Liver (tissue), 9 donors: ENCODE results near the gene HSPA12A. TPM values are rescaled to one million over a fixed set of nuclear protein-coding genes. Genes with fewer than 3 reads are reported as not detected.

Experiments
- DNase-seq: peaks from one replicate; pipeline ENCODE4 v3.0.0-alpha.2; 2017; ENCODE audit warnings: low spot score
- H3K27ac ChIP-seq, 2 donors: one replicate each; pipeline ENCODE4 v1.7.0; 2013; ENCODE audit warnings: inconsistent platforms in 2 of 2, low read length in 2 of 2, control low read depth in 1 of 2, low read depth in 1 of 2, mild to moderate bottlenecking in 1 of 2
- H3K27me3 ChIP-seq, 4 donors: one replicate each; pipeline versions ENCODE4 v1.6.1 to v1.7.0; 2013; ENCODE audit warnings: low read length in 3 of 4, inconsistent platforms in 1 of 4, mild to moderate bottlenecking in 1 of 4, moderate library complexity in 1 of 4; ENCODE audit not compliant: control insufficient read depth in 4 of 4, insufficient read depth in 4 of 4
- H3K36me3 ChIP-seq, 4 donors: one replicate each; pipeline versions ENCODE4 v1.6.1 to v1.7.0; 2013; ENCODE audit warnings: low read length in 3 of 4, mild to moderate bottlenecking in 3 of 4, low read depth in 1 of 4, moderate library complexity in 1 of 4; ENCODE audit not compliant: control insufficient read depth in 4 of 4, insufficient read depth in 3 of 4
- H3K4me1 ChIP-seq, 4 donors: one replicate each; pipeline versions ENCODE4 v1.6.1 to v1.7.0; 2013; ENCODE audit warnings: low read length in 3 of 4, mild to moderate bottlenecking in 3 of 4, moderate library complexity in 1 of 4; ENCODE audit not compliant: control insufficient read depth in 4 of 4, insufficient read depth in 4 of 4
- H3K4me3 ChIP-seq, 3 donors: one replicate each; pipeline versions ENCODE4 v1.6.1 to v1.7.0; 2013; ENCODE audit warnings: low read length in 3 of 3, control low read depth in 1 of 3, low read depth in 1 of 3, mild to moderate bottlenecking in 1 of 3
- H3K9ac ChIP-seq, 2 donors: one replicate each; pipeline ENCODE4 v1.7.0; 2013; ENCODE audit warnings: low read length in 2 of 2, mild to moderate bottlenecking in 2 of 2, moderate library complexity in 2 of 2, control low read depth in 1 of 2, low read depth in 1 of 2
- H3K9me3 ChIP-seq, 4 donors: one replicate each; pipeline versions ENCODE4 v1.6.1 to v1.7.0; 2013; ENCODE audit warnings: low read length in 3 of 4; ENCODE audit not compliant: control insufficient read depth in 4 of 4
- EGR1 ChIP-seq, 2 donors: IDR thresholded peaks; 2 replicates each; pipeline ENCODE4 v1.6.1; 2016 to 2018; ENCODE audit warnings: antibody characterized with exemption in 2 of 2, low read depth in 2 of 2
- FOXA2 ChIP-seq: IDR thresholded peaks from 2 replicates; pipeline ENCODE4 v1.6.1; 2016; ENCODE audit warnings: antibody characterized with exemption
- GABPA ChIP-seq, 2 donors: IDR thresholded peaks in 1 of 2; conservative IDR thresholded peaks in 1 of 2; 2 replicates each; pipeline ENCODE4 v1.6.1; 2016; ENCODE audit warnings: antibody characterized with exemption in 2 of 2, mild to moderate bottlenecking in 1 of 2, moderate library complexity in 1 of 2
- HNF4A ChIP-seq, 2 donors: conservative IDR thresholded peaks; 2 replicates each; pipeline ENCODE4 v1.6.1; 2016; ENCODE audit warnings: antibody characterized with exemption in 2 of 2, mild to moderate bottlenecking in 2 of 2
- HNF4G ChIP-seq: IDR thresholded peaks from 2 replicates; pipeline ENCODE4 v1.6.1; 2016; ENCODE audit warnings: antibody characterized with exemption
- JUND ChIP-seq, 2 donors: IDR thresholded peaks; 2 replicates each; pipeline ENCODE4 v1.6.1; 2016; ENCODE audit warnings: antibody characterized with exemption in 2 of 2
- MAX ChIP-seq: IDR thresholded peaks from 2 replicates; pipeline ENCODE4 v1.6.1; 2016; ENCODE audit warnings: antibody characterized with exemption
- RAD21 ChIP-seq, 2 donors: IDR thresholded peaks; 2 replicates each; pipeline ENCODE4 v1.6.1; 2016; ENCODE audit warnings: antibody characterized with exemption in 2 of 2, mild to moderate bottlenecking in 2 of 2
- RXRA ChIP-seq, 2 donors: IDR thresholded peaks; 2 replicates each; pipeline ENCODE4 v1.6.1; 2017 to 2018; ENCODE audit warnings: antibody characterized with exemption in 2 of 2, mild to moderate bottlenecking in 1 of 2
- TAF1 ChIP-seq: conservative IDR thresholded peaks from 2 replicates; pipeline ENCODE4 v1.6.1; 2016; ENCODE audit warnings: antibody characterized with exemption, mild to moderate bottlenecking
- YY1 ChIP-seq: IDR thresholded peaks from 2 replicates; pipeline ENCODE4 v1.6.1; 2016; ENCODE audit warnings: antibody characterized with exemption, mild to moderate bottlenecking
- WGBS: extraction: QIAGEN DNeasy Blood & Tissue Kit; methylation state at CpG from one replicate; pipeline ENCODE4 v1.1.7; 2013; 5-methylcytosine and 5-hydroxymethylcytosine counted together
- polyA plus RNA-seq, 2 donors: library from polyadenylated mRNA; stranded (reverse) in 1 of 2; unstranded in 1 of 2; fragments of 200-250 nt in 1 of 2; fragments of >200 nt in 1 of 2; fragmentation: Nextera tagmentation in 1 of 2; extraction: Ambion mirVana in 1 of 2; gene quantifications; one replicate each; pipeline versions ENCODE4 v1.2.1 to v1.2.3, GENCODE V29; 2013 to 2015
- total RNA-seq, 2 donors: library from RNA; depleted of rRNA; stranded (reverse); fragments of >200 nt; gene quantifications; one replicate each; pipeline ENCODE4 v1.2.3, GENCODE V29; 2014
- TF ChIP-seq, protein P1 (sequence below): IDR thresholded peaks from 2 replicates; pipeline ENCODE4 v1.6.1; 2016; ENCODE audit warnings: antibody characterized with exemption
- TF ChIP-seq, protein P2 (sequence below): IDR thresholded peaks from 2 replicates; pipeline ENCODE4 v1.6.1; 2016; ENCODE audit warnings: antibody characterized with exemption
- TF ChIP-seq, protein P3 (sequence below): IDR thresholded peaks from 2 replicates; pipeline ENCODE4 v1.6.1; 2016; ENCODE audit warnings: antibody characterized with exemption, mild to moderate bottlenecking
- donor health status: healthy.
- donor health status: healthy.
- donor health status: healthy.
- donor health status: healthy.
- donor health status: healthy.

The HSPA12A gene
- total and polyA plus RNA-seq, 4 donors, result 1.3 to 4.5 (median 1.6) TPM

DNA sequence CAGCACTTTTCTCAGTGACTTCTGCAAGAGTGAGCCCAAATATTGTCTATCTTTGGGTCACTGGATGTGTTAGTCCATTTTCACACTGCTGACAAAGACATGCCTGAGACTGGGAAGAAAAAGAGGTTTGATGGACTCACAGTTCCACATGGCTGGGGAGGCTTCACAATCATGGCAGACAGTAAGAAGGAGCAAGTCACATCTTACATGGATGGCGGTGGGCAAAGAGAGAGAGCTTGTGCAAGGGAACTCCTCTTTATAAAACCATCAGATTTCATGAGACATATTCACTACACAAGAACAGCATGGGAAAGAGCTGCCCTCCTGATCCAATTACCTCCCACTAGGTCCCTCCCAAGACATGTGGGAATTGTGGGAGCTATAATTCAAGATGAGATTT, 6.1 kb upstream of the HSPA12A start:
- DNase-seq, result no peak
- no peaks in the 10 kb centered on the region for H3K27me3 ChIP-seq
- 94% methylated on average over 1 of the region's 1 CpG for WGBS
- H3K9me3 ChIP-seq, result no peaks in the 10 kb centered on the region
- H3K4me1 ChIP-seq, result no peaks in the 10 kb centered on the region
- no peak overlapping the region for H3K27ac ChIP-seq
- no peak overlapping the region for H3K4me3 ChIP-seq
- H3K9ac ChIP-seq, result no peak overlapping the region
- H3K36me3 ChIP-seq, result no peaks in the 10 kb centered on the region
- TF ChIP-seq, protein P1, sequence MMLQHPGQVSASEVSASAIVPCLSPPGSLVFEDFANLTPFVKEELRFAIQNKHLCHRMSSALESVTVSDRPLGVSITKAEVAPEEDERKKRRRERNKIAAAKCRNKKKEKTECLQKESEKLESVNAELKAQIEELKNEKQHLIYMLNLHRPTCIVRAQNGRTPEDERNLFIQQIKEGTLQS, result no peak
- TF ChIP-seq EGR1 (IDR thresholded peaks at IDR 0.05; ENCODE audit: low read depth in 2 of 2) (no peak), TAF1 (no peak), JUND (IDR thresholded peaks at IDR 0.05) (no peak), RAD21 (IDR thresholded peaks at IDR 0.05) (no peak), HNF4G (no peak)
- TF ChIP-seq, protein P2, sequence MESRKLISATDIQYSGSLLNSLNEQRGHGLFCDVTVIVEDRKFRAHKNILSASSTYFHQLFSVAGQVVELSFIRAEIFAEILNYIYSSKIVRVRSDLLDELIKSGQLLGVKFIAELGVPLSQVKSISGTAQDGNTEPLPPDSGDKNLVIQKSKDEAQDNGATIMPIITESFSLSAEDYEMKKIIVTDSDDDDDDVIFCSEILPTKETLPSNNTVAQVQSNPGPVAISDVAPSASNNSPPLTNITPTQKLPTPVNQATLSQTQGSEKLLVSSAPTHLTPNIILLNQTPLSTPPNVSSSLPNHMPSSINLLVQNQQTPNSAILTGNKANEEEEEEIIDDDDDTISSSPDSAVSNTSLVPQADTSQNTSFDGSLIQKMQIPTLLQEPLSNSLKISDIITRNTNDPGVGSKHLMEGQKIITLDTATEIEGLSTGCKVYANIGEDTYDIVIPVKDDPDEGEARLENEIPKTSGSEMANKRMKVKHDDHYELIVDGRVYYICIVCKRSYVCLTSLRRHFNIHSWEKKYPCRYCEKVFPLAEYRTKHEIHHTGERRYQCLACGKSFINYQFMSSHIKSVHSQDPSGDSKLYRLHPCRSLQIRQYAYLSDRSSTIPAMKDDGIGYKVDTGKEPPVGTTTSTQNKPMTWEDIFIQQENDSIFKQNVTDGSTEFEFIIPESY, result no peak
- TF ChIP-seq, protein P3, sequence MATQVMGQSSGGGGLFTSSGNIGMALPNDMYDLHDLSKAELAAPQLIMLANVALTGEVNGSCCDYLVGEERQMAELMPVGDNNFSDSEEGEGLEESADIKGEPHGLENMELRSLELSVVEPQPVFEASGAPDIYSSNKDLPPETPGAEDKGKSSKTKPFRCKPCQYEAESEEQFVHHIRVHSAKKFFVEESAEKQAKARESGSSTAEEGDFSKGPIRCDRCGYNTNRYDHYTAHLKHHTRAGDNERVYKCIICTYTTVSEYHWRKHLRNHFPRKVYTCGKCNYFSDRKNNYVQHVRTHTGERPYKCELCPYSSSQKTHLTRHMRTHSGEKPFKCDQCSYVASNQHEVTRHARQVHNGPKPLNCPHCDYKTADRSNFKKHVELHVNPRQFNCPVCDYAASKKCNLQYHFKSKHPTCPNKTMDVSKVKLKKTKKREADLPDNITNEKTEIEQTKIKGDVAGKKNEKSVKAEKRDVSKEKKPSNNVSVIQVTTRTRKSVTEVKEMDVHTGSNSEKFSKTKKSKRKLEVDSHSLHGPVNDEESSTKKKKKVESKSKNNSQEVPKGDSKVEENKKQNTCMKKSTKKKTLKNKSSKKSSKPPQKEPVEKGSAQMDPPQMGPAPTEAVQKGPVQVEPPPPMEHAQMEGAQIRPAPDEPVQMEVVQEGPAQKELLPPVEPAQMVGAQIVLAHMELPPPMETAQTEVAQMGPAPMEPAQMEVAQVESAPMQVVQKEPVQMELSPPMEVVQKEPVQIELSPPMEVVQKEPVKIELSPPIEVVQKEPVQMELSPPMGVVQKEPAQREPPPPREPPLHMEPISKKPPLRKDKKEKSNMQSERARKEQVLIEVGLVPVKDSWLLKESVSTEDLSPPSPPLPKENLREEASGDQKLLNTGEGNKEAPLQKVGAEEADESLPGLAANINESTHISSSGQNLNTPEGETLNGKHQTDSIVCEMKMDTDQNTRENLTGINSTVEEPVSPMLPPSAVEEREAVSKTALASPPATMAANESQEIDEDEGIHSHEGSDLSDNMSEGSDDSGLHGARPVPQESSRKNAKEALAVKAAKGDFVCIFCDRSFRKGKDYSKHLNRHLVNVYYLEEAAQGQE, result no peak

GRCh38 chr10:116748041-116748440, 5.7 kb upstream of the HSPA12A start:
- Histone ChIP-seq H3K9me3 (no peaks in the 10 kb centered on the region), H3K27me3 (no peaks in the 10 kb centered on the region), H3K27ac (no peak overlapping the region), H3K36me3 (no peaks in the 10 kb centered on the region), H3K4me3 (no peak overlapping the region), H3K4me1 (peaks cover 0 to 4% (median 1%) of the 10 kb centered on the region in 4 donors), H3K9ac (no peak overlapping the region)
- WGBS, result 78% methylated on average over 1 of the region's 1 CpG
- TF ChIP-seq HNF4A (conservative IDR thresholded peaks at IDR 0.05) (no peak), EGR1 (IDR thresholded peaks at IDR 0.05; ENCODE audit: low read depth in 2 of 2) (no peak), MAX (no peak), RXRA (IDR thresholded peaks at IDR 0.05) (no peak), FOXA2 (no peak)
- no peak for DNase-seq

- Histone ChIP-seq H3K4me1 (peaks cover 0 to 5% (median 1%) of the 10 kb centered on the region in 4 donors), H3K9me3 (no peaks in the 10 kb centered on the region), H3K4me3 (no peak overlapping the region), H3K27me3 (no peaks in the 10 kb centered on the region), H3K9ac (no peak overlapping the region), H3K27ac (no peak overlapping the region), H3K36me3 (no peaks in the 10 kb centered on the region)
- WGBS, result 81% methylated on average over 7 of the region's 7 CpGs
- DNase-seq, result no peak
- TF ChIP-seq GABPA (IDR thresholded peaks at IDR 0.05 in 1 of 2, conservative IDR thresholded peaks at IDR 0.05 in 1 of 2) (no peak), EGR1 (IDR thresholded peaks at IDR 0.05; ENCODE audit: low read depth in 2 of 2) (no peak), YY1 (no peak)
- TF ChIP-seq, protein P3, result no peak
- TF ChIP-seq, protein P2, result no peak
Observed at GRCh38 chr10:116747325-116747724, 5.0 kb upstream of the HSPA12A start.
